ENCODE data around the gene PTTG1IP.

DNA sequence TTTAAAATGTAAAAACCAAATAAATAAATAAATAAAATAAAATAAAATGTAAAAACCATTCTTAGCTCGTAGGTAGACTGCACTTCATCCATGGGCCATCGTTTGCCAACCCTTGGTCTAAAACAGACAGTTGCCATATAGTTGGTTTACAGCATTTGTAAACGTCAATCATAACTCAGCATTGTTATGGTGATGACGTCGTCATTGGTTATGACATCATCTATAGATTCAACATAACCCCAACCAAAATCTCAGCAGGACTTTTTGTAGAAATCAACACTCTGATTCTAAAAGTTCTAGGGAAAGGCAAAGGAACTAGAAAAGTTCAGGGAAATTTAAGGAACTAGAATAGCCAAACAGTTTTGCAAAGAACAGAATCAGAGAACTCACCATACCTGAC, 39.8 kb downstream of the PTTG1IP start:
- TF ChIP-seq, protein P1, sequence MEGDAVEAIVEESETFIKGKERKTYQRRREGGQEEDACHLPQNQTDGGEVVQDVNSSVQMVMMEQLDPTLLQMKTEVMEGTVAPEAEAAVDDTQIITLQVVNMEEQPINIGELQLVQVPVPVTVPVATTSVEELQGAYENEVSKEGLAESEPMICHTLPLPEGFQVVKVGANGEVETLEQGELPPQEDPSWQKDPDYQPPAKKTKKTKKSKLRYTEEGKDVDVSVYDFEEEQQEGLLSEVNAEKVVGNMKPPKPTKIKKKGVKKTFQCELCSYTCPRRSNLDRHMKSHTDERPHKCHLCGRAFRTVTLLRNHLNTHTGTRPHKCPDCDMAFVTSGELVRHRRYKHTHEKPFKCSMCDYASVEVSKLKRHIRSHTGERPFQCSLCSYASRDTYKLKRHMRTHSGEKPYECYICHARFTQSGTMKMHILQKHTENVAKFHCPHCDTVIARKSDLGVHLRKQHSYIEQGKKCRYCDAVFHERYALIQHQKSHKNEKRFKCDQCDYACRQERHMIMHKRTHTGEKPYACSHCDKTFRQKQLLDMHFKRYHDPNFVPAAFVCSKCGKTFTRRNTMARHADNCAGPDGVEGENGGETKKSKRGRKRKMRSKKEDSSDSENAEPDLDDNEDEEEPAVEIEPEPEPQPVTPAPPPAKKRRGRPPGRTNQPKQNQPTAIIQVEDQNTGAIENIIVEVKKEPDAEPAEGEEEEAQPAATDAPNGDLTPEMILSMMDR (IDR thresholded peaks at IDR 0.05), result no peak
- no peak for TF ChIP-seq ZFX (IDR thresholded peaks at IDR 0.05; ENCODE audit: borderline replicate concordance)

All from 22Rv1 (cell line).